HCT116 (cell line): Measurements from ENCODE around the gene PIWIL4. TPM values are rescaled to one million over a fixed set of nuclear protein-coding genes. Genes with fewer than 3 reads are reported as not detected.

Experiments used
- ATAC-seq: fragments of 200-7000 bp; cut with Tn5 transposase; 2 replicates; pipeline ENCODE4 v1.9.1; 2020; ENCODE audit warnings: mild to moderate bottlenecking, moderate library complexity
- BruUV-seq: library from RNA; stranded (reverse); fragments of 400-500 nt; replicated peaks from 2 replicates; lab custom pipeline; 2021; lab: Mats Ljungman, UMichigan
- CTCF ChIA-PET: fragments of 300-600 bp; sonication (Branson Sonifier 250); formaldehyde crosslinking; loops from one replicate; lab custom pipeline; 2021; ENCODE audit warnings: antibody characterized with exemption; lab: Charles Lee
- POLR2A ChIA-PET: fragments of 300-600, 350-600 bp; sonication (Branson Sonifier 250); formaldehyde crosslinking; loops from one replicate; lab custom pipeline; 2021; ENCODE audit warnings: antibody characterized with exemption; lab: Charles Lee
- RAD21 ChIA-PET, 2 experiments: fragments of 300-600 bp; sonication (Branson Sonifier 250); formaldehyde crosslinking; loops; one replicate each; lab custom pipeline; 2023; ENCODE audit warnings: low total read pairs in 2 of 2; ENCODE audit not compliant: uncharacterized antibody in 2 of 2, unreplicated experiment in 2 of 2, low non-redundant PET in 1 of 2; lab: Charles Lee
- DNase-seq: peaks from one replicate; pipeline ENCODE4 v3.0.0-alpha.2; 2010; ENCODE audit warnings: low read depth, low spot score
- H2AFZ ChIP-seq: fragments of 200-600 bp; shearing (Covaris generic), sonication (generic); 2 replicates; pipeline ENCODE4 v1.6.1; 2017; ENCODE audit warnings: low read depth, mixed run types, mixed read lengths, antibody characterized with exemption, low read length; ENCODE audit not compliant: poor library complexity, severe bottlenecking
- H3K27ac ChIP-seq: 2 replicates; pipeline ENCODE4 v1.5.1; 2012; ENCODE audit warnings: low read depth, low read length
- H3K27me3 ChIP-seq: fragments of 200-600 bp; sonication (generic); 2 replicates; pipeline ENCODE4 v1.6.1; 2016; ENCODE audit warnings: mixed run types, low read length, mixed read lengths; ENCODE audit not compliant: insufficient read depth
- H3K36me3 ChIP-seq, 2 experiments: fragments of 200-500 bp in 1 of 2; fragments of 200-600 bp in 1 of 2; sonication (Bioruptor generic) in 1 of 2; sonication (generic) in 1 of 2; 2 replicates each; pipeline versions ENCODE4 v1.5.1 to v1.6.1; 2014 to 2016; ENCODE audit warnings: low read length in 2 of 2, inconsistent platforms in 1 of 2, mixed read lengths in 1 of 2, mixed run types in 1 of 2; ENCODE audit not compliant: insufficient read depth in 2 of 2, control insufficient read depth in 1 of 2
- H3K4me1 ChIP-seq, 2 experiments: fragments of 200-600 bp in 1 of 2; sonication (generic) in 1 of 2; 2 replicates each; pipeline versions ENCODE4 v1.5.1 to v1.6.1; 2012 to 2017; ENCODE audit warnings: low read length in 2 of 2, inconsistent platforms in 1 of 2, mild to moderate bottlenecking in 1 of 2, mixed read lengths in 1 of 2, mixed run types in 1 of 2, moderate library complexity in 1 of 2; ENCODE audit not compliant: insufficient read depth in 2 of 2, control insufficient read depth in 1 of 2
- H3K4me2 ChIP-seq: fragments of 200-600 bp; sonication (generic); 2 replicates; pipeline ENCODE4 v1.6.1; 2017; ENCODE audit warnings: mixed run types, low read length, mixed read lengths
- H3K4me3 ChIP-seq, 2 experiments: fragments of 200-600 bp in 1 of 2; sonication (generic) in 1 of 2; replicated peaks in 1 of 2; 2 replicates each; pipeline ENCODE4 v1.5.1; 2011 to 2016; ENCODE audit warnings: low read length in 2 of 2, control low read depth in 1 of 2, low read depth in 1 of 2, mild to moderate bottlenecking in 1 of 2, mixed read lengths in 1 of 2, mixed run types in 1 of 2
- H3K79me2 ChIP-seq: fragments of 200-600 bp; sonication (generic); 2 replicates; pipeline ENCODE4 v1.6.1; 2017; ENCODE audit warnings: mild to moderate bottlenecking, mixed run types, low read length, moderate library complexity, mixed read lengths; ENCODE audit not compliant: insufficient read depth
- H3K9ac ChIP-seq: fragments of 200-600 bp; sonication (generic); 2 replicates; pipeline ENCODE4 v1.6.1; 2016; ENCODE audit warnings: low read length, mixed read lengths
- H3K9me2 ChIP-seq: fragments of 200-600 bp; sonication (generic), shearing (Covaris generic); 2 replicates; pipeline ENCODE4 v1.6.1; 2017; ENCODE audit warnings: mixed run types, mild to moderate bottlenecking, moderate library complexity; ENCODE audit not compliant: insufficient read depth
- H3K9me3 ChIP-seq, 2 experiments: fragments of 200-500 bp in 1 of 2; fragments of 200-600 bp in 1 of 2; sonication (Bioruptor generic) in 1 of 2; sonication (generic) in 1 of 2; 2 replicates each; pipeline ENCODE4 v1.6.1; 2014 to 2017; ENCODE audit warnings: low read length in 2 of 2, mixed read lengths in 2 of 2, inconsistent platforms in 1 of 2, low read depth in 1 of 2, mild to moderate bottlenecking in 1 of 2, mixed run types in 1 of 2, moderate library complexity in 1 of 2; ENCODE audit not compliant: control insufficient read depth in 1 of 2, insufficient read depth in 1 of 2
- H4K20me1 ChIP-seq: fragments of 200-600 bp; sonication (generic), shearing (Covaris generic); 2 replicates; pipeline ENCODE4 v1.6.1; 2017; ENCODE audit warnings: mixed run types, mild to moderate bottlenecking, moderate library complexity; ENCODE audit not compliant: insufficient read depth
- CTCF ChIP-seq, 3 experiments: fragments of 200-600 bp in 1 of 3; sonication (generic) in 1 of 3; IDR thresholded peaks in 2 of 3; conservative IDR thresholded peaks in 1 of 3; 2 replicates each; pipeline ENCODE4 v1.5.1; 2012 to 2017; ENCODE audit warnings: low read depth in 2 of 3, low read length in 2 of 3, antibody characterized with exemption in 1 of 3, borderline replicate concordance in 1 of 3, control low read depth in 1 of 3, mild to moderate bottlenecking in 1 of 3, mixed read lengths in 1 of 3, mixed run types in 1 of 3, moderate library complexity in 1 of 3; ENCODE audit not compliant: insufficient read depth in 1 of 3
- EZH2phosphoT487 ChIP-seq: fragments of 200-600 bp; IDR thresholded peaks from 2 replicates; pipeline ENCODE4 v1.6.1; 2018; ENCODE audit warnings: antibody characterized with exemption, borderline replicate concordance
- JUND ChIP-seq: IDR thresholded peaks from 2 replicates; pipeline ENCODE4 v1.6.1; 2012
- SRF ChIP-seq: IDR thresholded peaks from 2 replicates; pipeline ENCODE4 v1.6.1; 2012; ENCODE audit warnings: low read depth
- ZBTB33 ChIP-seq: IDR thresholded peaks from 2 replicates; pipeline ENCODE4 v1.6.1; 2011; ENCODE audit warnings: mild to moderate bottlenecking, low read length, moderate library complexity; ENCODE audit not compliant: insufficient replicate concordance; ENCODE audit errors: extremely low read depth
- ZFX ChIP-seq: fragments of 450-650 bp; IDR thresholded peaks from 2 replicates; pipeline ENCODE4 v1.6.1; 2017
- ZNF274 ChIP-seq: fragments of 200-500 bp; sonication (Bioruptor generic); IDR thresholded peaks from 2 replicates; pipeline ENCODE4 v1.6.1; 2014; ENCODE audit warnings: mild to moderate bottlenecking, low read depth, low read length, inconsistent platforms
- intact Hi-C: fragments of 100-400 bp; cut with micrococcal nuclease; formaldehyde crosslinking; loops from 2 replicates; pipeline ENCODE4 v1.10.0; 2022
- total RNA-seq: library from RNA; stranded (reverse); gene quantifications from one replicate; pipeline ENCODE4 v1.2.1, GENCODE V29; 2021; ENCODE audit not compliant: unreplicated experiment

Gene PIWIL4
- total RNA-seq, 1 experiment from 2014 or later: 0.34 TPM

GRCh38 chr11:94583866-94584500 lies 16.8 kb downstream of the PIWIL4 start:
- Histone ChIP-seq H3K4me1 (peaks cover 0 to 3% of the 10 kb centered on the region in 2 experiments; a peak in 1 of 4 replicates), H3K9me2 (no peaks in the 10 kb centered on the region), H3K4me2 (no peak overlapping the region), H4K20me1 (no peaks in the 10 kb centered on the region), H3K9me3 (no peaks in the 10 kb centered on the region), H3K4me3 (no peak overlapping the region), H2AFZ (no peak overlapping the region), H3K27ac (no peak overlapping the region), H3K36me3 (no peaks in the 10 kb centered on the region), H3K27me3 (no peaks in the 10 kb centered on the region; the same call in 1 of the 2 replicates), H3K9ac (no peak overlapping the region), H3K79me2 (no peaks in the 10 kb centered on the region)
- intact Hi-C loops: no loop called here
- no peak for ATAC-seq
- BruUV-seq: no TSS peak
- TF ChIP-seq ZBTB33: no peak
- TF ChIP-seq SRF: no peak
- TF ChIP-seq EZH2phosphoT487: no peak
- CTCF ChIA-PET: no interaction called here
- POLR2A ChIA-PET: no interaction called here
- no peak for DNase-seq
- RAD21 ChIA-PET: no interaction called here

- Histone ChIP-seq H3K9ac (no peak overlapping the region), H3K27ac (no peak overlapping the region), H3K9me3 (no peaks in the 10 kb centered on the region), H2AFZ (no peak overlapping the region), H3K27me3 (no peaks in the 10 kb centered on the region; the same call in 1 of the 2 replicates), H3K4me1 (peaks cover 0 to 3% of the 10 kb centered on the region in 2 experiments; a peak in 1 of 4 replicates), H4K20me1 (no peaks in the 10 kb centered on the region), H3K4me2 (no peak overlapping the region), H3K4me3 (no peak overlapping the region), H3K9me2 (no peaks in the 10 kb centered on the region), H3K36me3 (no peaks in the 10 kb centered on the region), H3K79me2 (no peaks in the 10 kb centered on the region)
- ATAC-seq: no peak
- no peak for DNase-seq
- BruUV-seq: no TSS peak
- CTCF ChIA-PET: no interaction called here
- POLR2A ChIA-PET: no interaction called here
- intact Hi-C loops: no loop called here
- no peak for TF ChIP-seq ZFX
- no peak for TF ChIP-seq JUND
- TF ChIP-seq CTCF (IDR thresholded peaks at IDR 0.05 in 2 of 3, conservative IDR thresholded peaks at IDR 0.05 in 1 of 3; ENCODE audit: borderline replicate concordance in 1 of 3, insufficient read depth in 1 of 3, low read depth in 2 of 3, low read length in 2 of 3): no peak
- no peak for TF ChIP-seq ZNF274
- RAD21 ChIA-PET: no interaction called here
These were observed 17.8 kb downstream of the PIWIL4 start for GRCh38 chr11:94584978-94585377.
